Smooth muscle cell (in vitro differentiated cells): ENCODE data around the gene ORC4. TPM values are rescaled to one million over a fixed set of nuclear protein-coding genes. Genes with fewer than 3 reads are reported as not detected.

Source experiments
- DNase-seq: peaks from one replicate; lab custom pipeline; 2025; ENCODE audit not compliant: unreplicated experiment; lab: John Stamatoyannopoulos, UW
- H2AFZ ChIP-seq: fragments of 200-600 bp; sonication (generic); 2 replicates; pipeline ENCODE4 v1.6.0; 2016; ENCODE audit warnings: antibody characterized with exemption, low read depth, mild to moderate bottlenecking
- H3F3A ChIP-seq: fragments of 200-600 bp; sonication (generic); 2 replicates; pipeline ENCODE4 v1.6.0; 2017; ENCODE audit warnings: antibody characterized with exemption, low read depth
- H3K27ac ChIP-seq: fragments of 200-600 bp; sonication (generic); 2 replicates; pipeline ENCODE4 v1.5.1; 2016; ENCODE audit warnings: low read depth, mild to moderate bottlenecking
- H3K27me3 ChIP-seq: fragments of 200-600 bp; sonication (generic); 2 replicates; pipeline ENCODE4 v1.6.1; 2016; ENCODE audit warnings: low read depth, mild to moderate bottlenecking
- H3K36me3 ChIP-seq: fragments of 200-600 bp; sonication (generic); 2 replicates; pipeline ENCODE4 v1.5.1; 2016; ENCODE audit warnings: low read depth
- H3K4me1 ChIP-seq: fragments of 200-600 bp; sonication (generic); 2 replicates; pipeline ENCODE4 v1.5.1; 2016; ENCODE audit warnings: low read depth
- H3K4me2 ChIP-seq: fragments of 200-600 bp; sonication (generic); 2 replicates; pipeline ENCODE4 v1.6.0; 2016; ENCODE audit warnings: mild to moderate bottlenecking
- H3K4me3 ChIP-seq: fragments of 200-600 bp; sonication (generic); 2 replicates; pipeline ENCODE4 v1.5.1; 2016; ENCODE audit warnings: mild to moderate bottlenecking
- H3K79me2 ChIP-seq: fragments of 200-600 bp; sonication (generic); 2 replicates; pipeline ENCODE4 v1.6.0; 2016; ENCODE audit warnings: low read depth, mild to moderate bottlenecking
- H3K9ac ChIP-seq: fragments of 200-600 bp; sonication (generic); 2 replicates; pipeline ENCODE4 v1.6.0; 2016; ENCODE audit warnings: low read depth
- H3K9me3 ChIP-seq: fragments of 200-600 bp; sonication (generic); replicated peaks from 2 replicates; pipeline ENCODE4 v1.5.1; 2016; ENCODE audit warnings: low read depth
- H4K20me1 ChIP-seq: fragments of 200-600 bp; sonication (generic); 2 replicates; pipeline ENCODE4 v1.6.0; 2016; ENCODE audit warnings: low read depth
- WGBS: methylation state at CpG from one replicate; pipeline ENCODE4 v1.1.7; 2016; ENCODE audit warnings: low lambda C conversion rate; 5-methylcytosine and 5-hydroxymethylcytosine counted together
- polyA plus RNA-seq: library from polyadenylated mRNA; unstranded; fragments of >200 nt; fragmentation: Nextera tagmentation; extraction: Ambion mirVana; gene quantifications from 2 replicates; pipeline ENCODE4 v1.2.1, GENCODE V29; 2016
- total RNA-seq: library from RNA; depleted of rRNA; stranded (reverse); fragments of >200 nt; gene quantifications from 2 replicates; pipeline ENCODE4 v1.2.3, GENCODE V29; 2014
- TF ChIP-seq, protein P1 (sequence below): fragments of 200-600 bp; sonication (generic); IDR thresholded peaks from 2 replicates; pipeline ENCODE4 v1.5.1; 2017; ENCODE audit warnings: borderline replicate concordance, mild to moderate bottlenecking, antibody characterized with exemption; ENCODE audit not compliant: insufficient read depth, poor library complexity, severe bottlenecking

Gene ORC4
- total and polyA plus RNA-seq, 2 experiments from 2014 or later = 23.7 to 75.3 TPM

DNA sequence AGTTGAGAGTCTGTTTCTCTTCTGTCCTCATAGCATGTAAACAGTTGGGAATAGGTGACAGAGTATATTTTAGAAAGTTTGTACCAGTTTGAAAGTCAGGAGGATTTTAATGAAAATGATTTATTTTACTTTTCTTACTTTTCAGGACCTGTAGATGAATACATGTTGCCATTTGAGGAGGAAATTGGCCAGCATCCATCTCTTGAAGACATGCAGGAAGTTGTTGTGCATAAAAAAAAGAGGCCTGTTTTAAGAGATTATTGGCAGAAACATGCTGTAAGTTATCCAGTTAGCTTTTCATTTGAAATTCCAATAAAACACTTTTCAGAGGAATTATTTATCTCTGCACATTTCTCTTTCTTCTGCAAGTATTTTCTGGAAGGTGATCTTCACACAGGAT is 94.7 kb downstream of the ORC4 start:
- Histone ChIP-seq H3K27ac (no peak overlapping the region), H3F3A (no peaks in the 10 kb centered on the region), H3K4me2 (no peak overlapping the region), H4K20me1 (no peaks in the 10 kb centered on the region), H3K27me3 (no peaks in the 10 kb centered on the region), H3K79me2 (no peaks in the 10 kb centered on the region), H2AFZ (no peak overlapping the region), H3K4me1 (no peaks in the 10 kb centered on the region), H3K4me3 (no peak overlapping the region), H3K9ac (no peak overlapping the region), H3K9me3 (no peaks in the 10 kb centered on the region), H3K36me3 (peaks cover 5% of the 10 kb centered on the region)
- DNase-seq = no peak
- TF ChIP-seq, protein P1, sequence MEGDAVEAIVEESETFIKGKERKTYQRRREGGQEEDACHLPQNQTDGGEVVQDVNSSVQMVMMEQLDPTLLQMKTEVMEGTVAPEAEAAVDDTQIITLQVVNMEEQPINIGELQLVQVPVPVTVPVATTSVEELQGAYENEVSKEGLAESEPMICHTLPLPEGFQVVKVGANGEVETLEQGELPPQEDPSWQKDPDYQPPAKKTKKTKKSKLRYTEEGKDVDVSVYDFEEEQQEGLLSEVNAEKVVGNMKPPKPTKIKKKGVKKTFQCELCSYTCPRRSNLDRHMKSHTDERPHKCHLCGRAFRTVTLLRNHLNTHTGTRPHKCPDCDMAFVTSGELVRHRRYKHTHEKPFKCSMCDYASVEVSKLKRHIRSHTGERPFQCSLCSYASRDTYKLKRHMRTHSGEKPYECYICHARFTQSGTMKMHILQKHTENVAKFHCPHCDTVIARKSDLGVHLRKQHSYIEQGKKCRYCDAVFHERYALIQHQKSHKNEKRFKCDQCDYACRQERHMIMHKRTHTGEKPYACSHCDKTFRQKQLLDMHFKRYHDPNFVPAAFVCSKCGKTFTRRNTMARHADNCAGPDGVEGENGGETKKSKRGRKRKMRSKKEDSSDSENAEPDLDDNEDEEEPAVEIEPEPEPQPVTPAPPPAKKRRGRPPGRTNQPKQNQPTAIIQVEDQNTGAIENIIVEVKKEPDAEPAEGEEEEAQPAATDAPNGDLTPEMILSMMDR = no peak

DNA sequence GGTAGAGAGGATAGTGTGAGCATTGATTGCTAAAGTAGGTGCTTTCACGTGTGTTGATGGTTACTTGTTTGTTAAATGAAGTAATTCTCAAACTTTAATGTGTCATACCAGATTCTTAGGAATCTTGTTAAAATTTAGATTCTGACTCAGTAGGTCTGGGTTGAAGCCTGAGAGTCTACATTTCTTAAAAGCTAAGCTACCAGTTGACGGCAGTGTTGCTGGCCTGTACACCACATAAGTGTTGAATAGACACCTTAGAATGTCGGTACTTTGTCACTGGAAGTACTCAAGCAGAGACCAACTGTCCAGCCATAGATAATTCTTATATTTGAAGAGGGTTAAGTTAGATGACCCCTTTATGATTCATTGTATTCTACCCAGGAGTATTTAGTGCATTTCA is 95.9 kb downstream of the ORC4 start:
- no peak overlapping the region for H3K4me3 ChIP-seq
- no peaks in the 10 kb centered on the region for H3F3A ChIP-seq
- no peaks in the 10 kb centered on the region for H3K27me3 ChIP-seq
- no peaks in the 10 kb centered on the region for H3K9me3 ChIP-seq
- H3K79me2 ChIP-seq = no peaks in the 10 kb centered on the region
- H3K27ac ChIP-seq = no peak overlapping the region
- H2AFZ ChIP-seq = no peak overlapping the region
- no peak overlapping the region for H3K4me2 ChIP-seq
- H3K4me1 ChIP-seq = no peaks in the 10 kb centered on the region
- WGBS = 93% methylated on average over 3 of the region's 3 CpGs
- TF ChIP-seq, protein P1 = no peak
- H3K9ac ChIP-seq = no peak overlapping the region
- DNase-seq = no peak
- peaks cover 8% of the 10 kb centered on the region for H3K36me3 ChIP-seq
- no peaks in the 10 kb centered on the region for H4K20me1 ChIP-seq

DNA sequence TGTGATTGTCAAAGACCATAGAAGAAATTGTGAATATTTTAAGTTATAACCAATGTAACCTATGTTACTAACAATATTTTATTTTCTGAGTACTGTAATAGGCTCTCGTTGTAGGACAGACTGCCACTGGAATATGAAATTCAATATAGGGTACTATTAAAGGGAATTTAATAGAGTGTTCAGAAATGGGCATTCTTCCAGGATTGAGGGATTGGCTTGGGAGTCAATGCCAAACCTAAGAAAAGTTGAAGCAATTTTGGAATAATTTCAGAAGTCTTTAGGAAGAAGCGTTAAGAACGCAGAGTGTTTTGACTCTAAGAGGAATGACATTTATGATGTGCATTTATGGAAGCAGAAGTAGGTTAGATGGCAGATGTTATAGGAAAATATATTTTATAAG is 96.7 kb downstream of the ORC4 start:
- H3K4me2 ChIP-seq = no peak overlapping the region
- peaks cover 12% of the 10 kb centered on the region for H3K36me3 ChIP-seq
- DNase-seq = no peak
- no peaks in the 10 kb centered on the region for H3F3A ChIP-seq
- no peak overlapping the region for H3K9ac ChIP-seq
- TF ChIP-seq, protein P1 = no peak
- no peaks in the 10 kb centered on the region for H3K4me1 ChIP-seq
- no peaks in the 10 kb centered on the region for H3K9me3 ChIP-seq
- H3K27me3 ChIP-seq = no peaks in the 10 kb centered on the region
- no peak overlapping the region for H3K4me3 ChIP-seq
- H2AFZ ChIP-seq = no peak overlapping the region
- H3K79me2 ChIP-seq = no peaks in the 10 kb centered on the region
- no peaks in the 10 kb centered on the region for H4K20me1 ChIP-seq
- 94% methylated on average over 3 of the region's 3 CpGs for WGBS
- no peak overlapping the region for H3K27ac ChIP-seq

DNA sequence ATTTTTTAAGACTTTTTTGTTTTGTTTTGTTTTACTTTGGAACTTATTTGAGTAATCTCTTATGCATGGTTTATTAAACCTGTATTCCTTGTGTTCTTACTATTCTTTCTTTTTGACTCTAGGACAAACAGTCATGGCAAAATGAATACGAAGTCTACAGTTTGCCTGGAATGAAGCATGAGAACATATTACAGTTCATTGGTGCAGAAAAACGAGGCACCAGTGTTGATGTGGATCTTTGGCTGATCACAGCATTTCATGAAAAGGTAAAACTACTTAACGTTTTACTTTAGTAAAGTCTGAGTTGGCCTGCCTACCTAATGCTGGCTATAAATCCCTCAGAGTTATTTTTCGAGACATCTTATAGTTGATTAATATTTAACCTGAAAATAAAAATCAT is 103.4 kb downstream of the ORC4 start:
- DNase-seq = no peak
- H3K79me2 ChIP-seq = no peaks in the 10 kb centered on the region
- H4K20me1 ChIP-seq = peaks cover 8% of the 10 kb centered on the region
- TF ChIP-seq, protein P1 = no peak
- H2AFZ ChIP-seq = no peak overlapping the region
- H3F3A ChIP-seq = no peaks in the 10 kb centered on the region
- H3K9me3 ChIP-seq = no peaks in the 10 kb centered on the region
- no peaks in the 10 kb centered on the region for H3K27me3 ChIP-seq
- no peak overlapping the region for H3K4me3 ChIP-seq
- H3K4me2 ChIP-seq = no peak overlapping the region
- no peaks in the 10 kb centered on the region for H3K4me1 ChIP-seq
- no peak overlapping the region for H3K9ac ChIP-seq
- WGBS = 94% methylated on average over 4 of the region's 4 CpGs
- no peak overlapping the region for H3K27ac ChIP-seq
- peaks cover 20% of the 10 kb centered on the region for H3K36me3 ChIP-seq
